Measurements from ENCODE around the gene KLF16. TPM values are rescaled to one million over a fixed set of nuclear protein-coding genes. Genes with fewer than 3 reads are reported as not detected.

KLF16 gene
- total RNA-seq, 1 experiment from 2014 or later, result 8.7 TPM

GRCh38 chr19:1871630-1872029 is 8.3 kb upstream of the KLF16 start:
- Histone ChIP-seq H3K27ac (no peak overlapping the region), H3K27me3 (replicated peaks) (no peaks in the 10 kb centered on the region)

GRCh38 chr19:1871140-1871597 is 7.8 kb upstream of the KLF16 start:
- DNase-seq (ENCODE audit: low read depth in 1 of 2, low spot score in 2 of 2), result no peak
- H3K27me3 ChIP-seq (replicated peaks), result no peaks in the 10 kb centered on the region
- no peak overlapping the region for H3K27ac ChIP-seq
- H3K36me3 ChIP-seq, result peaks cover 43% of the 10 kb centered on the region
- H3K4me3 ChIP-seq, result no peak overlapping the region
- peaks cover 18% of the 10 kb centered on the region for H3K4me1 ChIP-seq (replicated peaks)
- H3K9me3 ChIP-seq (replicated peaks), result 0 out of 2 replicates have a peak, but pooled peaks cover 2% of the 10 kb centered on the region

More at GRCh38 chr19:1871630-1872029, 8.3 kb upstream of the KLF16 start:
- no peak for DNase-seq (ENCODE audit: low read depth in 1 of 2, low spot score in 2 of 2)
- no peak overlapping the region for H3K4me3 ChIP-seq
- 0 out of 2 replicates have a peak, but pooled peaks cover 2% of the 10 kb centered on the region for H3K9me3 ChIP-seq (replicated peaks)
- H3K36me3 ChIP-seq, result peaks cover 48% of the 10 kb centered on the region
- H3K4me1 ChIP-seq (replicated peaks), result peaks cover 22% of the 10 kb centered on the region

GRCh38 chr19:1868971-1869370 is 5.6 kb upstream of the KLF16 start:
- no peak overlapping the region for H3K27ac ChIP-seq
- H3K9me3 ChIP-seq (replicated peaks), result no peaks in the 10 kb centered on the region
- no peak for DNase-seq (ENCODE audit: low read depth in 1 of 2, low spot score in 2 of 2)
- H3K4me3 ChIP-seq, result no peak overlapping the region
- H3K36me3 ChIP-seq, result peaks cover 36% of the 10 kb centered on the region
- no peaks in the 10 kb centered on the region for H3K27me3 ChIP-seq (replicated peaks)
- H3K4me1 ChIP-seq (replicated peaks), result peaks cover 12% of the 10 kb centered on the region

DNA sequence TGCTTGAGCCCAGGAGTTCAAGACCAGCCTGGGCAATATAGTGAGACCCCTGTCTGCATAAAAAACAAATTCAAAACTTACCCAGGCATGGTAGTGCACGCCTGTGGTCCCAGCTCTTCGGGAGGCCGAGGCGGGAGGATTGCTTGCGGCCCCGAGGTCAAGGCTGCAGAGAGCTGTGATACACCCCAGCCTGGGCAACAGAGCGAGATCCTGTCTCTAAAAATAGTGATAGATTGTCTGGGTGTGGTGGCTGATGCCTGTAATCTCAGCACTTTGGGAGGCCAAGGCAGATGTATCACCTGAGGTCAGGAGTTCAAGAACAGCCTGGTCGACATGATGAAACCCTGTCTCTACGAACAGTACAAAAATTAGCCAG is 4.0 kb upstream of the KLF16 start:
- H3K36me3 ChIP-seq, result peaks cover 20% of the 10 kb centered on the region
- DNase-seq (ENCODE audit: low read depth in 1 of 2, low spot score in 2 of 2), result no peak
- H3K27me3 ChIP-seq (replicated peaks), result no peaks in the 10 kb centered on the region
- no peak overlapping the region for H3K27ac ChIP-seq
- peaks cover 8% of the 10 kb centered on the region for H3K4me1 ChIP-seq (replicated peaks)
- H3K9me3 ChIP-seq (replicated peaks), result no peaks in the 10 kb centered on the region
- H3K4me3 ChIP-seq, result no peak overlapping the region

DNA sequence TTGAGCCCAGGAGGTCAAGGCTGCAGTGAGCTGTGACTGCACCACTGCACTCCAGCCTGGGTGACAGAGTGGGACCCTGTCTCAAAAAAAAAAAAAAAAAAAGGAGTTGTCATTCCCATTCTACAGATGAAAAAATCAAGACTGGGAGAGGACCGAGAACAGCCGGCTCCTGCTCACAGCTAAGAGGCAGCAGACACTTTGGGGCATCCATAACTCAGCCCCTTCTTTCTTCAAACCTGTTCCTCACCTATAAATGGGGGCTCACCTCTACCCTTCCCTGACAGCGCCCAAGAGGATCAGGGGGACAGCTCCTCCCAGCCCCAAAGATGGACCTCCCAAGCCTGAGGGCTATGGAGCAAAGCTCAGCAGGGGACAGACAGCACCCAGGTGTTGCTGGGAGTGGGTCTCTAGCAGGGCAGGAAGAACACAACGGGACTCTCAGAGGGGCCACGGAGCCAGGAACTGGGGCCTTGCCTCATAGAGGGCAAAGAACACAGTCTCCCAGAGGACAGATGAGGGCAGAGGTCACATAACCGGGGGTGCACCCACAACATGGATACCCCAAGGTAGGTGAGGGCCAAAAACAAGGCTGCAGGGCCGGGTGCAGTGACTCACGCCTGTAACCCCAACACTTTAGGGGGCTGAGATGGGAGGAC is 3.4 kb upstream of the KLF16 start:
- H3K9me3 ChIP-seq (replicated peaks), result no peaks in the 10 kb centered on the region
- H3K36me3 ChIP-seq, result peaks cover 17% of the 10 kb centered on the region
- no peak for DNase-seq (ENCODE audit: low read depth in 1 of 2, low spot score in 2 of 2)
- H3K4me1 ChIP-seq (replicated peaks), result peaks cover 13% of the 10 kb centered on the region
- H3K4me3 ChIP-seq, result no peak overlapping the region
- no peaks in the 10 kb centered on the region for H3K27me3 ChIP-seq (replicated peaks)
- no peak overlapping the region for H3K27ac ChIP-seq

DNA sequence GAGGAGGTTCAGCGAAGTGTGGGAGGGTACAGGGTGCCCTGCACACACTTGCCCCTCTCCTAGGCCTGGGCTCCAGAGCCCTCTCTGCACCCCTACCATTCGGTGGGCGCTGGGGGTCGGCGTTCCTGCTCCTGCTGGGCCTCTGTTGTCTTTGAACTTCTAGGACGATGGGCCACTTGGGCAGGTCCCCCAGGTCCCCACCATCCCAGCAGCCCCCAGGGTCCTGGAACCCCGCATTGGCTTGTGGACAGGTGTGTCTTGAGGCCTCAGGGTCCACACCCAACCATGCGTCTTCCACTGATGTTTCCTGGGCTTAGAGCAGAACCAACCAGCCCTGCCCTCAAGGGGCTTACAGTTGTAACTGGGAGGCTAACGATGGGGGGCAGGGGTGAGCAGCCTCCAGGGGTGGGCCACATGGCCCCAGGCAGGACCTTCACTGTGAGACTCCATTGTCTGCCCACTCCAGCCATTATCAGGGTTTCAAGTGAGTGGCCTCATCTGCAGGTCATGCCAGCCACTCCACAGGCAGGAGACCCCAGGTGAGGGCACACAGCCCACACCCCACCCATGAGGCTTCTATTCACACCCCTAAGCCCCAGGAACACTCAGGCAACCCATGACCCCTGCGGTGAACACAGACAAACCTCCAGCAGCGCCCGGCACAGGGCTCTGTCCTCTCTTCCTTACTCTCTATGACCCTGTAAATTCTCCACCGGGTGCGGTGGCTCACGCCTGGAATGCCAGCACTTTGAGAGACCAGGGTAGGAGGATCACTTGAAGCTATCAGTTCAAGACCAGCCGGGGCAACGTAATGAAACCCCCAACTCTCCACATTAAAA is 2.0 kb upstream of the KLF16 start:
- DNase-seq (ENCODE audit: low read depth in 1 of 2, low spot score in 2 of 2), result no peak
- Histone ChIP-seq H3K27ac (peak overlapping the region; percentile 83), H3K4me1 (replicated peaks) (peaks cover 19% of the 10 kb centered on the region), H3K9me3 (replicated peaks) (no peaks in the 10 kb centered on the region), H3K27me3 (replicated peaks) (no peaks in the 10 kb centered on the region), H3K4me3 (peak overlapping the region; percentile 57; the same call in 1 of the 2 replicates), H3K36me3 (peaks cover 9% of the 10 kb centered on the region)

DNA sequence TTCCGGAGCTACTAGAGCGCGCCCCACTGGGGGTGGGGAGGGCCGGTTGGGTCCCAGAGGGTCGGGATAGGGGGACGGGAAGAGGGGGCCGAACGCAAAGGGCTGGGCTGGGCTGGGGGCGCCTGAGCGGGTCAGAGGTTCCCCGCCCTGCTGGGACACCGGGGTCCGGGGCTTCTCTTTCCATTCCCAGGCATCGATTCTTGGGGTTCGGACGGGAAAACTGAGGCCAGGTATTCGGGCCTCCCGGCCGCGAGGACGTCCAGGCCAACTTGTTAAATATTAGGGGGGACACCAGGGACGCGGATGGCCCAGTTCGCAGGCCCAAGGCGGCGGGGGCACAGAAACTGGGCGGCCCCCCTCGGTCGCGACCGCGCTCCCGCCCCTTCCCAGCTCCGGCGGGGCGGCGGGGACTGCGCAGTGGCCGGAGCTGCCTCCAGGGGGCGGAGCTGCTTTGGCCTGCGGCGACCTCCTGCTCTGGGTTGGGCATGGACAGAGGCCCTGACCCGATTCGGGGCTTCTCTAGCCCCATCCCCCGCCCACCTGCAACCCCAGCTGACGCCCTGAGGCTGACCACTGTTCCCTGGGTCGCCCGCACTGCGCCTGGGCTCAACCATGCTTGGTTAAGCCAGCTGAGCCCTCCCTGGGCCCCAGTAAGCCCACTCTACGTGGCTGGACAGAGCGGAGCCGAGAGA is 1.2 kb upstream of the KLF16 start:
- Histone ChIP-seq H3K27ac (peak overlapping the region; percentile 83), H3K4me3 (peak overlapping the region; percentile 57), H3K27me3 (replicated peaks) (no peaks in the 10 kb centered on the region), H3K4me1 (replicated peaks) (peaks cover 19% of the 10 kb centered on the region), H3K9me3 (replicated peaks) (no peaks in the 10 kb centered on the region), H3K36me3 (peaks cover 8% of the 10 kb centered on the region)
- peak; percentile 76 to 80 for DNase-seq (ENCODE audit: low read depth in 1 of 2, low spot score in 2 of 2)

DNA sequence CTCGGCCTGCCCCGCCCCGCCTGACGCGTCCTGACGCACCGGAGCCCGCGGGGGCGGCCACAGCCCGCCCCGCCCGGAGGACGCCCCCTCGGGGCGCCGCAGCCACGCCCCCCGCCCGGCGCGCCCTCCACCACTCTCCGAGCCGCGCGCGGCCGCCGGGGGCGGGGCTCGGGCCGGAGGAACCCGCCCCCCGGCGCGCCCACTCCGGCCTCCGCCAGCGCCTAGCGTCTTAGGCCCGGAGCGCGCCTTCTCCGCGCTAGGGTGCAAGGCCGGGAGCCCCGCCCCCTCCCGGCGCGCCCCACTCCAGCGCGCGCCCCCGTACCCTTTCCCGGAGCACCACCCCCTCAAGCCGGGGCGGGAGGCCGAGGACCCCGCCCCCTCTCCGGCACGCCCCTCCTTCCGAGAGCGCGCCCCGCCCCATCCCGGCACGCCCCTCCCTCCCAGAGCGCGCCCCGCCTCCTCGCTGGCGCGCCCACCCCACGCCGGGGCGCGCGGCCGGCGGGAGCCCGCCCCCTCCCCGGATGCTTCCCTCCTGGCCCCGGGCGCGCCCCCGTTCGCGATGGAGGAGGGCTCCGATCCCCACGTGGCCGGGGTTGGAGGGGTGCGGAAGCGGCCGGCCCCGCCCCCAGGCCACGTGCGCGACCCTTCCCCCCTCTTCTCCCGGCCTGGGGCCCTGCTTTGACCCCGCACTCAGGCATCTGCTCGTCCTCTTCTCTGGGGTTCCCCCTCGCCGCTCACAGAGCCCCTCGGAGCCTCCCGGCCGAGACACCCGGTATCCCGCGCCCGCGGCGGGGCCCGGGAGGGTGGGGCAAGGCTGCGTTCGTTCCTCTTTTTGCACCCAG is 480 bp upstream of the KLF16 start:
- Histone ChIP-seq H3K4me1 (replicated peaks) (peaks cover 19% of the 10 kb centered on the region), H3K27ac (peak overlapping the region; percentile 83), H3K27me3 (replicated peaks) (no peaks in the 10 kb centered on the region), H3K36me3 (peaks cover 3% of the 10 kb centered on the region), H3K9me3 (replicated peaks) (no peaks in the 10 kb centered on the region), H3K4me3 (peak overlapping the region; percentile 57)
- peak; percentile 90 to 95 for DNase-seq (ENCODE audit: low read depth in 1 of 2, low spot score in 2 of 2)

DNA sequence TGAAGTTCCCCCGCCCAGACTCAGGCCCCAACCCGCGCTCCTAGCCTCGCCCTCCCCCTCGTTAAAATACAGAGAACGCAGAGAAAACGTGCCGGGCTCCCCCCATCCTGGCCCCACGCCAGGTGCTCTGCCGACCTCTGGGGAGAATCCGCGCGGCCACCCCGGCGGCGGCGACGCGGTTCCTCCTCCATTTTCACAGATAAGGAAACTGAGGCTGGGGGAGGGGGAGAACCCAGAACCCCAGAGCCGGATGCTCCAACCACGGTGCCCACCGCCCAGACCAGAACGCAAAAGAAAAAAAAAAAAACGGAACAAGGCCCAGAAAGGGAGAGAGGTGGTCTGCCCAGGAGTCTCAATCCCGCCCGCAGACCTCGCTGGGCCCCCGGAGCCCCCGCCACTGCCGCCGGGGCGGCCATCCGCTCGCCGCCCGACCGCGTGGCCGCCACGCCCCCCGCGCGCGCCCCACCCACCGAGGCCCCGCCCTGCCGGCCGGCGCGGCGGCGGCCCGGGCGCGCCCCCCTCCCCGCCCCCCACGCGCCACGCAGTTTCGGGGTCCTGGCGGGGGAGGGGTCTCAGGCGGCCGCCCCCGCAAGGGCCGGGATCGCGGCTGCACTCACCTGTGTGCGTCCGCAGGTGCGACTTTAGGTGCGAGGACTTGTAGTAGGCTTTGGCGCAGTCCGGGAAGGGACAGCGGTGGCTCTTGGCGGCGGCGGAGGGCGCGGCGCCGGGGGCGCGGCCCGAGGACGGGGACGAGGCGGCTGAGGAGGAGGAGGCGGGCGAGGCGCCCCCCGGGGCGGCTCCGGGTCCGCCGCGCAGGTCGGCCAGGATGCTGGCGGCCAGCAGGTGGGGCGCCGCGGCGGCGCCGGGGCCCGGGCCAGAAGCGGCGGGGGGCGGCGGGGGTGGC is 703 bp downstream of the KLF16 start:
- no peak overlapping the region; the same call in 1 of the 2 replicates for H3K27ac ChIP-seq
- peak in 1 of 2 experiments; percentile 48 for DNase-seq (ENCODE audit: low read depth in 1 of 2, low spot score in 2 of 2)
- H3K36me3 ChIP-seq, result peaks cover 2% of the 10 kb centered on the region
- H3K4me3 ChIP-seq, result peak overlapping the region; percentile 57
- H3K9me3 ChIP-seq (replicated peaks), result no peaks in the 10 kb centered on the region
- peaks cover 19% of the 10 kb centered on the region for H3K4me1 ChIP-seq (replicated peaks)
- H3K27me3 ChIP-seq (replicated peaks), result no peaks in the 10 kb centered on the region

DNA sequence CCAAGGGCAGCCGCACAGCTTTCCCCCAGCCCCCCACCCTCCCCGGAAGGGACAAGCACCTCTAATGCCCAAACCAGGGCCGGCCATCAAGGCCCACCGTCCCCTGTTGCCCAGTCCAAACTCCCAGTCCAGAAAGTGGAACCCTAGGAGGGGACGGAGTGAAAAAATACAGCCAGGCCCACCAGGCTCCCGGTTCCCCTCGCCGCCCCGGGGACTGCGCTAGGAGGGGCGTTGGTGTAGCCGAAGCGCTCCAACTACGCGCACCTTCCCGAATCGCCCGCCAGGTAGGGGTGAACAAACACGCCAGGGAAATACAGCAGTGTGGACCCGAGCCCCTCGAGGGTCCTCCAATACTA is 1.3 kb downstream of the KLF16 start:
- no peaks in the 10 kb centered on the region for H3K27me3 ChIP-seq (replicated peaks)

GRCh38 chr19:1861599-1862031 is 1.8 kb downstream of the KLF16 start:
- H3K4me3 ChIP-seq, result peak overlapping the region; percentile 57
- H3K27me3 ChIP-seq (replicated peaks), result no peaks in the 10 kb centered on the region
- peaks cover 2% of the 10 kb centered on the region for H3K36me3 ChIP-seq
- H3K9me3 ChIP-seq (replicated peaks), result no peaks in the 10 kb centered on the region
- DNase-seq (ENCODE audit: low read depth in 1 of 2, low spot score in 2 of 2), result no peak
- H3K27ac ChIP-seq, result no peak overlapping the region
- H3K4me1 ChIP-seq (replicated peaks), result peaks cover 19% of the 10 kb centered on the region

More for the DNA sequence above, 1.3 kb downstream of the KLF16 start:
- Histone ChIP-seq H3K4me1 (replicated peaks) (peaks cover 19% of the 10 kb centered on the region), H3K36me3 (peaks cover 2% of the 10 kb centered on the region), H3K27ac (no peak overlapping the region; the same call in 1 of the 2 replicates), H3K4me3 (peak overlapping the region; percentile 57), H3K9me3 (replicated peaks) (no peaks in the 10 kb centered on the region)
- DNase-seq (ENCODE audit: low read depth in 1 of 2, low spot score in 2 of 2), result no peak

GRCh38 chr19:1860821-1861598 is 2.4 kb downstream of the KLF16 start:
- Histone ChIP-seq H3K9me3 (replicated peaks) (no peaks in the 10 kb centered on the region), H3K27me3 (replicated peaks) (no peaks in the 10 kb centered on the region), H3K27ac (no peak overlapping the region), H3K4me1 (replicated peaks) (peaks cover 20% of the 10 kb centered on the region), H3K4me3 (no peak overlapping the region; the same call in 1 of the 2 replicates), H3K36me3 (peaks cover 2% of the 10 kb centered on the region)
- no peak for DNase-seq (ENCODE audit: low read depth in 1 of 2, low spot score in 2 of 2)

All from SJSA1 (cell line).